ENCODE data around the gene PRKG1.

DNA sequence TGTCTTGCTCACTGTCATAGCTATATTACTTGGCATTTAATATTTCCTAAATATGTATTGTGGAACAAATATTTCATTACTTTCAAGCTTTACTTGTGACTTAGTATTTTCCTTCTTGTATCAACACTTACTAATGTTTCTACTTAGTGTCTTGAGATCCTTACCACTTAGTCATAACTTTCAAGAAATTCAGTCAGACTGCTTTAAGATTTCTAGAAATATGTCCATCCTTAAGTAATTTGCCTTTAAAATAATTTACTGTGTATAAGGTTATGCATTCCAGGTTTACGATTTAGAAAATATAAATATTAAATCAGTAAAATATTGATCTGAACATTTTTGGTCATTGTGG is 712.4 kb downstream of the PRKG1 start:
- TF ChIP-seq EZH2phosphoT487 (IDR thresholded peaks at IDR 0.05; ENCODE audit: insufficient read depth, low read depth) (no peak), EZH2 (IDR thresholded peaks at IDR 0.05; ENCODE audit: insufficient read depth, poor library complexity, severe bottlenecking) (no peak)

Measured in GM23248 (cell line).